ENCODE results near the gene DPP6.

DNA sequence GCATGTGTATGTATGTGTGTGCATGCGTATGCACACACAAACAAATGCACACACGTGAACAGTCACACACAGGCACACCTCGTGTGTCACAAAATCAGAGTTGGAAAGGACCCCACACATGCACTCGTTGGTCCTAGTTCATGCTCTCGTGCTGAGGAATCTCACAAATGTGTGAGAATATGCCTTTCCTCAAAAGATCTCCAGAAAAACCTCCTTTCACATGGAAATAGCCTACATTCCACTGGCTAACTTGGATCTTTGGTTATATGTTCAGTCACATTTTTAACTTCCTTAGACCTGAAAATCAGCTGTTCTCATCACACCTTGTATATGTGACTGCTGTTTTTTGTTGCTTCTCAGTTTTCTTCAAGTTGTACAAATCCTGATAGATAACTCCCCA lies 256.7 kb downstream of the DPP6 start:
- TF ChIP-seq, protein P1, sequence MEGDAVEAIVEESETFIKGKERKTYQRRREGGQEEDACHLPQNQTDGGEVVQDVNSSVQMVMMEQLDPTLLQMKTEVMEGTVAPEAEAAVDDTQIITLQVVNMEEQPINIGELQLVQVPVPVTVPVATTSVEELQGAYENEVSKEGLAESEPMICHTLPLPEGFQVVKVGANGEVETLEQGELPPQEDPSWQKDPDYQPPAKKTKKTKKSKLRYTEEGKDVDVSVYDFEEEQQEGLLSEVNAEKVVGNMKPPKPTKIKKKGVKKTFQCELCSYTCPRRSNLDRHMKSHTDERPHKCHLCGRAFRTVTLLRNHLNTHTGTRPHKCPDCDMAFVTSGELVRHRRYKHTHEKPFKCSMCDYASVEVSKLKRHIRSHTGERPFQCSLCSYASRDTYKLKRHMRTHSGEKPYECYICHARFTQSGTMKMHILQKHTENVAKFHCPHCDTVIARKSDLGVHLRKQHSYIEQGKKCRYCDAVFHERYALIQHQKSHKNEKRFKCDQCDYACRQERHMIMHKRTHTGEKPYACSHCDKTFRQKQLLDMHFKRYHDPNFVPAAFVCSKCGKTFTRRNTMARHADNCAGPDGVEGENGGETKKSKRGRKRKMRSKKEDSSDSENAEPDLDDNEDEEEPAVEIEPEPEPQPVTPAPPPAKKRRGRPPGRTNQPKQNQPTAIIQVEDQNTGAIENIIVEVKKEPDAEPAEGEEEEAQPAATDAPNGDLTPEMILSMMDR (conservative IDR thresholded peaks at IDR 0.05; ENCODE audit: low read depth, low read length): no peak
- TF ChIP-seq EZH2 (IDR thresholded peaks at IDR 0.05; ENCODE audit: low read length, unreplicated experiment) (no peak), EZH2phosphoT487 (IDR thresholded peaks at IDR 0.05; ENCODE audit: borderline replicate concordance, low read length) (no peak)
